Cardiac fibroblast (primary cell): Measurements from ENCODE around the gene TFG.
A peak's percentile ranks its signal among the peaks of the same experiment; 100 is the strongest.
"Not testable (repeated sequence)": the region's sequence is repeated elsewhere in the genome, so short reads cannot be mapped to it uniquely, and the experiment has no call there.

Experiments
- DNase-seq, 2 donors: peaks; one replicate each; pipeline versions ENCODE4 v3.0.0 to v3.0.0-alpha.2; 2010; ENCODE audit warnings: low read depth in 2 of 2
- H3K4me3 ChIP-seq, 2 donors: replicated peaks in 1 of 2; 1 replicate in 1 of 2; 2 replicates in 1 of 2; pipeline ENCODE4 v1.5.1; 2011; ENCODE audit warnings: low read depth in 2 of 2, low read length in 2 of 2, mild to moderate bottlenecking in 2 of 2, moderate library complexity in 1 of 2
- CTCF ChIP-seq: IDR thresholded peaks from one replicate; pipeline ENCODE4 v1.5.1; 2011; ENCODE audit warnings: low read depth, mild to moderate bottlenecking, low read length, inconsistent platforms

Gene TFG

GRCh38 chr3:100708989-100709841 lies at the start of gene TFG:
Gene TFG (plus strand): TSS chr3:100709494. CDS start chr3:100713686, 4,192 bp downstream.
- H3K4me3 ChIP-seq: peak within 1 kb of the TSS; percentile 76 to 88
- DNase-seq: peak; percentile 100
- no peak for TF ChIP-seq CTCF

GRCh38 chr3:100661294-100661693 lies 48.0 kb upstream of the TFG start:
- not testable (repeated sequence) for H3K4me3 ChIP-seq, DNase-seq

GRCh38 chr3:100662113-100662823 lies 47.0 kb upstream of the TFG start:
- TF ChIP-seq CTCF: no peak
- DNase-seq: peak; percentile 31 to 70
- no peak overlapping the region for H3K4me3 ChIP-seq

- no peak for TF ChIP-seq CTCF
- no peak for DNase-seq
Measured at GRCh38 chr3:100665230-100665629, 44.1 kb upstream of the TFG start.

GRCh38 chr3:100666699-100667098 lies 42.6 kb upstream of the TFG start:
- not testable (repeated sequence) for H3K4me3 ChIP-seq, DNase-seq

More at GRCh38 chr3:100665230-100665629, 44.1 kb upstream of the TFG start:
- H3K4me3 ChIP-seq: no peak overlapping the region

- DNase-seq, H3K4me3 ChIP-seq: not testable (repeated sequence)
Measured at GRCh38 chr3:100667316-100667715, 42.0 kb upstream of the TFG start.

- not testable (repeated sequence) for DNase-seq, H3K4me3 ChIP-seq
Measured at GRCh38 chr3:100670995-100671394, 38.3 kb upstream of the TFG start.

GRCh38 chr3:100681496-100681895 lies 27.8 kb upstream of the TFG start:
- TF ChIP-seq CTCF: no peak
- DNase-seq: no peak

More at GRCh38 chr3:100681496-100681895, 27.8 kb upstream of the TFG start:
- no peak overlapping the region for H3K4me3 ChIP-seq
